ENCODE data around the gene SUMO3. TPM values are rescaled to one million over a fixed set of nuclear protein-coding genes. Genes with fewer than 3 reads are reported as not detected.

The SUMO3 gene
- polyA plus RNA-seq, 1 donor (not counting 4 experiments of a cell fraction or from before 2014, with no cell fraction given), result 115 TPM

- dilution Hi-C loops (cut with MboI; ENCODE audit: extremely low pct_ligation_motif_present, low sequenced_read_pairs), result no loop called here
- FAIRE-seq, result no peak
- DNase-seq (ENCODE audit: low read depth, low spot score), result no peak
- no peak overlapping the region for H3K27ac ChIP-seq (ENCODE audit: control insufficient read depth, insufficient read depth, low read length)
- no peak overlapping the region for H3K4me3 ChIP-seq (ENCODE audit: control insufficient read depth in 2 of 3, extremely low read depth in 1 of 3, insufficient read depth in 2 of 3, low read depth in 1 of 3, low read length in 3 of 3)
- H4K20me1 ChIP-seq (ENCODE audit: control insufficient read depth, extremely low read depth, insufficient read depth, low read length), result peaks cover 23% of the 10 kb centered on the region
- no peaks in the 10 kb centered on the region for H3K9me1 ChIP-seq (ENCODE audit: control insufficient read depth, extremely low read depth, insufficient read depth, low read length)
- no peak overlapping the region for H2AFZ ChIP-seq (ENCODE audit: control insufficient read depth, low read length)
- H3K4me2 ChIP-seq (ENCODE audit: control insufficient read depth, extremely low read depth, insufficient read depth, low read depth, low read length), result no peak overlapping the region
- TF ChIP-seq EZH2 (IDR thresholded peaks at IDR 0.05; ENCODE audit: low read length), result no peak
- TF ChIP-seq, protein P1, sequence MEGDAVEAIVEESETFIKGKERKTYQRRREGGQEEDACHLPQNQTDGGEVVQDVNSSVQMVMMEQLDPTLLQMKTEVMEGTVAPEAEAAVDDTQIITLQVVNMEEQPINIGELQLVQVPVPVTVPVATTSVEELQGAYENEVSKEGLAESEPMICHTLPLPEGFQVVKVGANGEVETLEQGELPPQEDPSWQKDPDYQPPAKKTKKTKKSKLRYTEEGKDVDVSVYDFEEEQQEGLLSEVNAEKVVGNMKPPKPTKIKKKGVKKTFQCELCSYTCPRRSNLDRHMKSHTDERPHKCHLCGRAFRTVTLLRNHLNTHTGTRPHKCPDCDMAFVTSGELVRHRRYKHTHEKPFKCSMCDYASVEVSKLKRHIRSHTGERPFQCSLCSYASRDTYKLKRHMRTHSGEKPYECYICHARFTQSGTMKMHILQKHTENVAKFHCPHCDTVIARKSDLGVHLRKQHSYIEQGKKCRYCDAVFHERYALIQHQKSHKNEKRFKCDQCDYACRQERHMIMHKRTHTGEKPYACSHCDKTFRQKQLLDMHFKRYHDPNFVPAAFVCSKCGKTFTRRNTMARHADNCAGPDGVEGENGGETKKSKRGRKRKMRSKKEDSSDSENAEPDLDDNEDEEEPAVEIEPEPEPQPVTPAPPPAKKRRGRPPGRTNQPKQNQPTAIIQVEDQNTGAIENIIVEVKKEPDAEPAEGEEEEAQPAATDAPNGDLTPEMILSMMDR (optimal IDR thresholded peaks at IDR 0.05 in 1 of 3, IDR thresholded peaks at IDR 0.05 in 1 of 3, conservative IDR thresholded peaks at IDR 0.05 in 1 of 3; ENCODE audit: extremely low read depth in 1 of 3, insufficient read depth in 2 of 3, low read length in 3 of 3), result no peak
- peaks cover 24 to 28% of the 10 kb centered on the region in 2 experiments for H3K36me3 ChIP-seq (ENCODE audit: control insufficient read depth in 2 of 2, extremely low read depth in 1 of 2, insufficient read depth in 2 of 2, low read length in 2 of 2)
- H3K9ac ChIP-seq (ENCODE audit: control insufficient read depth, extremely low read depth, insufficient read depth, low read length), result no peak overlapping the region
- no peaks in the 10 kb centered on the region for H3K9me3 ChIP-seq (ENCODE audit: control insufficient read depth, low read depth, low read length)
- H3K4me1 ChIP-seq (ENCODE audit: control insufficient read depth, extremely low read depth, insufficient read depth, low read length), result peaks cover 7% of the 10 kb centered on the region
- H3K27me3 ChIP-seq (ENCODE audit: control insufficient read depth, extremely low read depth, insufficient read depth, low read length), result no peaks in the 10 kb centered on the region
- H3K79me2 ChIP-seq (ENCODE audit: control insufficient read depth, insufficient read depth, low read length), result peaks cover 54% of the 10 kb centered on the region
Observed at GRCh38 chr21:44810779-44811178, 7.1 kb downstream of the SUMO3 start.

DNA sequence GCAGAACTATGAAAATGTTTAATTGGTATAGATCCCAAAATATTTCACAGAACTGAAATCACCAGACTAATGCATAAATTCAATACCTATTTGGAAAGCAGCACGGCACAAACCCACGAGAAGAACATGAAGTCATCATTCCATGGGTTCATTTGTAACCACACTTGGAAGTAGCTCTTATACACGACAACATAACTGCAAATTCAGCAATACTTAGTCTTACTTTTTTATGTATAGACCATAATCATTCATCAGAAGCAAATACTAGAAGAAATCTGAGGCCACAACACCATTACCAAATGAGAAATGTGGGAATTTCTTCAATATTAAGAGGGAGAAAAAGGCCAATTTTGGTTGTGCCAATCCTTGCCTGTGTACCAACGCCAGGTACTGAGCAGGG lies 12.0 kb downstream of the SUMO3 start:
- no peak for TF ChIP-seq EZH2 (IDR thresholded peaks at IDR 0.05; ENCODE audit: low read length)
- TF ChIP-seq, protein P1 (optimal IDR thresholded peaks at IDR 0.05 in 1 of 3, IDR thresholded peaks at IDR 0.05 in 1 of 3, conservative IDR thresholded peaks at IDR 0.05 in 1 of 3; ENCODE audit: extremely low read depth in 1 of 3, insufficient read depth in 2 of 3, low read length in 3 of 3), result no peak
- no peak overlapping the region for H3K9ac ChIP-seq (ENCODE audit: control insufficient read depth, extremely low read depth, insufficient read depth, low read length)
- no peaks in the 10 kb centered on the region for H3K9me1 ChIP-seq (ENCODE audit: control insufficient read depth, extremely low read depth, insufficient read depth, low read length)
- no peak overlapping the region for H3K27ac ChIP-seq (ENCODE audit: control insufficient read depth, insufficient read depth, low read length)
- H3K36me3 ChIP-seq (ENCODE audit: control insufficient read depth in 2 of 2, extremely low read depth in 1 of 2, insufficient read depth in 2 of 2, low read length in 2 of 2), result peaks cover 28 to 45% of the 10 kb centered on the region in 2 experiments
- H3K4me3 ChIP-seq (ENCODE audit: control insufficient read depth in 2 of 3, extremely low read depth in 1 of 3, insufficient read depth in 2 of 3, low read depth in 1 of 3, low read length in 3 of 3), result no peak overlapping the region
- H3K79me2 ChIP-seq (ENCODE audit: control insufficient read depth, insufficient read depth, low read length), result peaks cover 23% of the 10 kb centered on the region
- no peak for DNase-seq (ENCODE audit: low read depth, low spot score)
- no peak overlapping the region for H3K4me2 ChIP-seq (ENCODE audit: control insufficient read depth, extremely low read depth, insufficient read depth, low read depth, low read length)
- dilution Hi-C loops (cut with MboI; ENCODE audit: extremely low pct_ligation_motif_present, low sequenced_read_pairs), result no loop called here
- FAIRE-seq, result no peak
- no peaks in the 10 kb centered on the region for H3K27me3 ChIP-seq (ENCODE audit: control insufficient read depth, extremely low read depth, insufficient read depth, low read length)
- H3K9me3 ChIP-seq (ENCODE audit: control insufficient read depth, low read depth, low read length), result no peaks in the 10 kb centered on the region
- H4K20me1 ChIP-seq (ENCODE audit: control insufficient read depth, extremely low read depth, insufficient read depth, low read length), result peaks cover 5% of the 10 kb centered on the region
- H2AFZ ChIP-seq (ENCODE audit: control insufficient read depth, low read length), result no peak overlapping the region
- H3K4me1 ChIP-seq (ENCODE audit: control insufficient read depth, extremely low read depth, insufficient read depth, low read length), result peaks cover 5% of the 10 kb centered on the region
